GM12875 (cell line): ENCODE data around the gene CAMSAP3.
A peak's percentile ranks its signal among the peaks of the same experiment; 100 is the strongest.

Source experiments
- H3K4me3 ChIP-seq: one replicate; pipeline ENCODE4 v1.5.1; 2011; ENCODE audit warnings: low read depth, low read length, control low read depth
- CTCF ChIP-seq: IDR thresholded peaks from 2 replicates; pipeline ENCODE4 v1.5.1; 2011; ENCODE audit warnings: low read depth, mild to moderate bottlenecking, control low read depth, inconsistent platforms, low read length, moderate library complexity, borderline replicate concordance; ENCODE audit not compliant: insufficient read depth

The CAMSAP3 gene

DNA sequence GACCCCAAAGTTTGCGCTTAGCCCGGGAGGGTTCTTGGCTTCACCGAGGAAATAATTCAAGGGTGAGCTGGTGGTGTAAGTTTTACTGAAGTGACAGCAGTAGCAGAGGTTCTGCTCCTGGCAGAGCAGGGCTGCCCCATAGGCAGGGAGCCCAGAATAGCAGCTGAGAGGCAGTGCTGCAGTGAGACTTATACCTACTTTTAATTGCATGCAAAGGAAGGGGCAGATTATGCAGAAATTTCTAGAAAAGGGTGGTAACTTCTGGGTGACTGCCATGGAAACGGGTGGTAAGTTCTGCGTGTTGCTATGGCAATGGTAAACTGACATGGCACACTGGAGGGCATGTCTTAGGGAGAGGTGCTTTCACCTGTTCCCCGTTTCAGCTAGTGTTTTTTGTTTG, 17.5 kb upstream of the CAMSAP3 start:
- H3K4me3 ChIP-seq, result no peak overlapping the region
- no peak for TF ChIP-seq CTCF

DNA sequence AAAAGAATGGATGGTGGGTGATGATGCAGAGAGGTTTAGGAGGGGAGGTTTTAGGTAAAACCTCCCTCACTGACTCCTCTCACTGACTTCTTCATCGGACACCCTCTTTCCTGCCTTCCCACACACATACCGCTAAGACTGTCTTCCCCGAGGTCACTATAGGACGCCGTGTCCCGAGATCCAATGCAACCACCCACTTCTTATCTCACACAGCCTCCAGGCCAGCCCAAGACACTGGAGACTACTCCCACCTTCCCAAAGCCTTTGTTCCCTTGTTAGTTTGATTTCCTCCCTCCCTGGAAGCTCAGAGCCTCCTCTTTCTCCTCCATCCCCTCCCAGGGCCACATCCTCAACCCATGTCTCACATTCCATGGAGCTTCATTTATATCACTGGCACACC, 16.5 kb upstream of the CAMSAP3 start:
- H3K4me3 ChIP-seq, result no peak overlapping the region
- no peak for TF ChIP-seq CTCF

DNA sequence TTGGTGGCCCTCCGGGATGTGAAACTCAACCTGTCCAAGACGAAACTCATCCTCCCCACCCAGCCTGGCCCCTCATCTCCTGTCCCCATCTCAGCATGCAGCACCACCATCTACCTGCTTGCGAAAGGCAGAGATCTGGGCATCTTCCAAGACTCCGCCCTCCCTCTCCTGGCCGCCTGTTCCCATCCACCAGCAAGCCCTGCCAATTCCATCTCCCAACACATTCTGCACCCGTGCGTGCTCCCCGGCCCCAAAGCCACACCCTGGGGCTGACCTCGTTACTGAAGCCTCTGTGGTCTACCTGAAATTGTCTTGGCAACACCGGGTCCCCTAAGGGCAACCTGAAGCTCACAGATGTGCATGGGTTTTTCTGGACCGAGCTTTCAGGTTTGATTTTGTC, 13.2 kb upstream of the CAMSAP3 start:
- no peak for TF ChIP-seq CTCF
- no peak overlapping the region for H3K4me3 ChIP-seq

DNA sequence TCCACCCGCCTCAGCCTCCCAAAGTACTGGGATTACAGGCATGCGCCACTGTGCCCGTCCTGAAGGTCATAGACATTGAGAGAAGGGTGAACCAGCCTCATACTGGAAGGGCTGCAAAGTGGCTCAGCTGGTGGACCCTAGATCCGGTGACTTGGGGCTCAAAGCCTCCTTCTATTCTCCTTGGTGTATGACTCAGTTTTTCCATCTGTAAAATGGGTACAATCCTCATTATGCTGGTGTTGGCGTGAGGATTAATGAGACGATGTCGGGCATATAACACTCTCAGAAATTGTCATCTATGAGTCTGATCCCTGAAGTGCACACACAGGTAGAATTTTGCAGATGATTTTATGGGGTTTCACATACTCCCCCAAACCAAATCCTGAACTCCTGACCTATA, 5.8 kb upstream of the CAMSAP3 start:
- TF ChIP-seq CTCF, result no peak
- H3K4me3 ChIP-seq, result no peak overlapping the region

- TF ChIP-seq CTCF, result no peak
- H3K4me3 ChIP-seq, result no peak overlapping the region
Observed at GRCh38 chr19:7590256-7590655, 5.4 kb upstream of the CAMSAP3 start.

GRCh38 chr19:7596211-7596937, 711 bp downstream of the CAMSAP3 start:
- peak overlapping the region; percentile 41 for H3K4me3 ChIP-seq

More at GRCh38 chr19:7596211-7596937, 711 bp downstream of the CAMSAP3 start:
- TF ChIP-seq CTCF, result no peak
